Measurements from ENCODE around the gene GRK5. TPM values are rescaled to one million over a fixed set of nuclear protein-coding genes. Genes with fewer than 3 reads are reported as not detected.

The GRK5 gene
- total RNA-seq, 1 experiment from 2014 or later: 29.0 TPM

GRCh38 chr10:119421891-119422681 is 214.7 kb downstream of the GRK5 start:
- POLR2A ChIA-PET: no interaction called here
- in situ Hi-C loops (cut with HindIII; ENCODE audit: low pct_unique_long_range_greater_than_20kb, low sequenced_read_pairs) (no loop called here), intact Hi-C loops (cut with micrococcal nuclease; ENCODE audit: unreplicated experiment) (no loop called here)
- ATAC-seq: no peak
- no peaks in the 10 kb centered on the region for H3K27me3 ChIP-seq (ENCODE audit: control insufficient read depth, insufficient read depth, low read length)
- H3K36me3 ChIP-seq (ENCODE audit: control insufficient read depth, insufficient read depth, low read length): no peaks in the 10 kb centered on the region
- H3K9me3 ChIP-seq (ENCODE audit: control insufficient read depth, insufficient read depth, low read depth, low read length): no peaks in the 10 kb centered on the region
- BruUV-seq (replicated peaks): no TSS peak
- no peak for TF ChIP-seq SIN3A (IDR thresholded peaks at IDR 0.05; ENCODE audit: borderline replicate concordance, insufficient read depth, low read depth, low read length)
- no peak for TF ChIP-seq REST (IDR thresholded peaks at IDR 0.05; ENCODE audit: insufficient read depth in 1 of 2, low read depth in 2 of 2, low read length in 1 of 2)
- no peak for TF ChIP-seq CTCF (IDR thresholded peaks at IDR 0.05)
- no peak for TF ChIP-seq POLR2AphosphoS5 (IDR thresholded peaks at IDR 0.05; ENCODE audit: low read depth, low read length)
- TF ChIP-seq TCF7L2 (IDR thresholded peaks at IDR 0.05; ENCODE audit: low read depth, low read length): no peak
- no peak overlapping the region for H3K4me3 ChIP-seq (ENCODE audit: low read depth in 2 of 2, low read length in 2 of 2)
- DNase-seq (ENCODE audit: low read depth, low spot score): no peak
- no peaks in the 10 kb centered on the region for H3K4me1 ChIP-seq (ENCODE audit: control insufficient read depth, insufficient read depth, low read length)
- CTCF ChIA-PET: interaction anchor here (0.7 kb wide), 1 partner anchor 218 kb away, joined by 4 read pairs; no protein-coding TSS in a partner anchor
- H3K27ac ChIP-seq (ENCODE audit: low read length): no peak overlapping the region

- no peak for ATAC-seq
- DNase-seq (ENCODE audit: low read depth, low spot score): no peak
- TF ChIP-seq REST (IDR thresholded peaks at IDR 0.05; ENCODE audit: insufficient read depth in 1 of 2, low read depth in 2 of 2, low read length in 1 of 2) (no peak), SIN3A (IDR thresholded peaks at IDR 0.05; ENCODE audit: borderline replicate concordance, insufficient read depth, low read depth, low read length) (no peak)
- no peaks in the 10 kb centered on the region for H3K9me3 ChIP-seq (ENCODE audit: control insufficient read depth, insufficient read depth, low read depth, low read length)
- no TSS peak for BruUV-seq (replicated peaks)
- CTCF ChIA-PET: no interaction called here
- POLR2A ChIA-PET: no interaction called here
- no peak overlapping the region for H3K27ac ChIP-seq (ENCODE audit: low read length)
- intact Hi-C loops (cut with micrococcal nuclease; ENCODE audit: unreplicated experiment) (no loop called here), in situ Hi-C loops (cut with HindIII; ENCODE audit: low pct_unique_long_range_greater_than_20kb, low sequenced_read_pairs) (no loop called here)
- H3K27me3 ChIP-seq (ENCODE audit: control insufficient read depth, insufficient read depth, low read length): no peaks in the 10 kb centered on the region
- no peak overlapping the region for H3K4me3 ChIP-seq (ENCODE audit: low read depth in 2 of 2, low read length in 2 of 2)
- no peaks in the 10 kb centered on the region for H3K4me1 ChIP-seq (ENCODE audit: control insufficient read depth, insufficient read depth, low read length)
- no peaks in the 10 kb centered on the region for H3K36me3 ChIP-seq (ENCODE audit: control insufficient read depth, insufficient read depth, low read length)
Observed at GRCh38 chr10:119422682-119423509, 215.5 kb downstream of the GRK5 start.

Measured in Panc1 (cell line).